HG03066 (cell line): ENCODE results near the gene NT5DC2.

ENCODE experiments used
- ATAC-seq: cut with Tn5 transposase; IDR thresholded peaks from one replicate; pipeline ENCODE4 v1.9.1; 2021; ENCODE audit warnings: low read depth; ENCODE audit not compliant: unreplicated experiment

The NT5DC2 gene

DNA sequence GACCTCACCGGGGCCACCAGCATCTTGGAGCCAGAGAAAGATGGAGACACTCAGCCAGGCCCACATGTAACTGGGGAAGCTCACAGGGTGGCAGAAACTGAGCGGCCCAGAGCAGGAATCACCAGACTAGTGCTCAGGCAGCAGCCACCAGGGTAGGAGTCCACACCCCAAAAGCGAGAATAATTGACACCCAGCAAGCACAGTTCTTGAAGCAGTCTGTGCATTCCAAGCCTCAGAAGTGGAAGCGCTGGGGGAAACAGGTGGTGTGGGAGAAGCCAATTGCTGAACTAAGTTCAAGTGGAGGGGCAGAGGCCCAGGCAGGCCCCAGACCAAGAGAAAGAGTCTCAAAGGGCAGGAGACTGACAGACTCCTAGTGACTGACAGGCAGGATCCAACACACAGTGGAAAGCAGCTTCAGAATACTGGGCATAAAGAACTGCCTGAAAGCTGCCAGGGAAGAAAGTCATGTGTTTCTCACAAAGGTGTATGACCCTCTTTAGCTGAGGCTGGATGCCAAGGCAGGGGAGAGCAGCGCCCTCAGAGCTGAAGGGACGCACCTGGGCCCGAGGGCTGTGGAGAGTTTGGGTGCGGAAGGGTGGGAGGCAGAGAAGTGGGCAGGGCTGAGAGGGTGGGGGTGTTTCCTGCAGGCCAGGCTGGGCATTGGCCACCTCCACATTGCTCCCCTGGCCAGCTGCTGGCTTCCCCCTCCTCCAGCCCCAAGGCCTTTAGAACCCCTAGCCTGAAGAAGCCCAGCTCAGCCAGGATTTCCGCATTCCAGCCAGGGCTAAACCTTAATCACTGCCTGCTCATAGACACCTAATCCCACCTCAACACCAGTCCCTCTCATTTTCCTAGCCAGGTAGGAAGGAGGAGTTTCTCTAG lies 7.7 kb downstream of the NT5DC2 start:
- no peak for ATAC-seq

DNA sequence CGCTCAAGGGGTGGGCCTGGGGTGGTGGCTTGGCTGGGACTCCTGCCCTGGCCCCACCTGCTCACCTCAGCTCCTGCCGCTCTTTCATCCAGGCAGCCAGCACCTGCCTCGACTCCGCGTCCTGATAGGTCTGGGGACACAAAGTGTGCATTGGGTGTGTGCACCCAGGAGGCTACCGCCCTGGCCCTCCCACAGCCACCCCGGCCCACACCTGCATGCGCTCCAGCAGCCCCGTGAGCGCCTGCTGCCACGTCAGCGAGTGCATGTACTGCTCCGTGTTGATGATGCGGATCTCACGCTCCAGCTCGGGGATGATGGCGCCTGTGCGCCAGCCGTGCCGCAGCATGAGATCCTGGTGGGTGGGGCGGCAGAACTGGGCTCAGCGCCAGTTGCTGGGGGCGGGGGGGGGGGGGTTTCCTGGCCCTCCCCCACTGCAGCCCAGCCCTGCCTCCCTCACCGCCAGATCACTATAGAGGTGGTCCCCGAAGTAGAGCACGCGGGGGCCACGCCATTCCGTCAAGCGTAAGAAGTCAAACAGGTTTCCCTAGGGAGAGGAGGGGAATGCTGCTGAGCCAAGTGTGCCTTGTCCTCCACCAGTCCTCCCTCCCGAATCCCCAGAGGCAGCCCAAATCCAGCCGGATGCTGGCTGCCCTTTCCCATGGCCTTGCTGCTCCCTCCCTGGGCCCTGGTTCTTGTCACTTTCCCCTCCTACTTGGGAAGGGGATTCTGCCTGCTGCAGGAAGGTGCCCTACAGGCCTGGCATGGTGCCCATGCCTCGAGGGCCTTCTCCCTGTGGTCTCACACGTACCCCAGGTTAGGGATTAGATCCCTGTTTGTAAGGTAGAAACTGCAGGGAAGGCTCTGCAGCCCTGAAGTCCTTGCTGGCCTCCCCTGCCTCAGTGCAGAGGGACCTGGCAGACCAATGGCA lies 8.6 kb downstream of the NT5DC2 start:
- ATAC-seq, result no peak

DNA sequence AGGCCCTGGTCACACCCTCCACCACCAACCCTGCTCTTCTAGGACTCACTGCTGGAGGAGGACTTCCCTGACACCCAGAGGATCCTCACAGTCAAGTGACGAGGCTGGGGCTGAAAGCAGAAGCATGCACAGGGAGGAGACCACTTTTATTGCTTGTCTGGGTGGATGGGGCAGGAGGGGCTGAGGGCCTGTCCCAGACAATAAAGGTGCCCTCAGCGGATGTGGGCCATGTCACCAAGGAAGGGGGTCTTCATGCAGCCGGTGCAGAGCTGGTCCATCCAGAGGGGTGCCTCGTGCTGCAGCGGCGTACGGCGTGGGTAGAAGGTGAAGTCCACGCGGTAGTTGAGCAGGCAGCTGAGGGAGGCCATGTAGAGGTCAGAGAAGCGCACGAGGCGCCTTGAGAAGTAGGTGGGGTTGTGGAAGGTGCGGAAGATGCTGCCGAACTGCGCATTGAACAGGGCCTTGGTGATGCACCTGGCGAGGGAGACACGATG lies 9.4 kb downstream of the NT5DC2 start:
- no peak for ATAC-seq

DNA sequence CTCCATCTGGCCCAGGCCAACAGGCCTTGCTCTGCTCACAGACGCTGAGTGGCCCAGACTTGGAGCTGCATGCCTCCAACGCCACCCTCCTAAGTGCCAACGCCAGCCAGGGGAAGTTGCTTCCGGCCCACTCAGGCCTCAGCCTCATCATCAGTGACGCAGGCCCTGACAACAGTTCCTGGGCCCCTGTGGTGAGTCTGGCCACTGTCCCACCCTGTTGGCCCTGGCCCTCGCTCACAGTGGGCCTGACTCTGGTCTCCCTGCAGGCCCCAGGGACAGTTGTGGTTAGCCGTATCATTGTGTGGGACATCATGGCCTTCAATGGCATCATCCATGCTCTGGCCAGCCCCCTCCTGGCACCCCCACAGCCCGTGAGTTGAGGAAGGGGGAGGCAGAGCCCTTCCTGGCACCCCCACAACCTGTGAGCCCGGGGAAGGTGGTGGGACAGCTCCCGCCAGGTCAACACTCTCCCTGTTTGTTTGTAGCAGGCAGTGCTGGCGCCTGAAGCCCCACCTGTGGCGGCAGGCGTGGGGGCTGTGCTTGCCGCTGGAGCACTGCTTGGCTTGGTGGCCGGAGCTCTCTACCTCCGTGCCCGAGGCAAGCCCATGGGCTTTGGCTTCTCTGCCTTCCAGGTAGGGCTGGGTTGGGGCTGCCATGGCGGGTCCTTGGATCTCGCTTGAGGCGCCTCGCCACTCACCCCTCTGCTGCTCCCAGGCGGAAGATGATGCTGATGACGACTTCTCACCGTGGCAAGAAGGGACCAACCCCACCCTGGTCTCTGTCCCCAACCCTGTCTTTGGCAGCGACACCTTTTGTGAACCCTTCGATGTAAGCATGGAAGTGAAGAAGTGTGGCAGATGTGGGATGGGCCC lies 10.0 kb downstream of the NT5DC2 start:
- ATAC-seq, result no peak

DNA sequence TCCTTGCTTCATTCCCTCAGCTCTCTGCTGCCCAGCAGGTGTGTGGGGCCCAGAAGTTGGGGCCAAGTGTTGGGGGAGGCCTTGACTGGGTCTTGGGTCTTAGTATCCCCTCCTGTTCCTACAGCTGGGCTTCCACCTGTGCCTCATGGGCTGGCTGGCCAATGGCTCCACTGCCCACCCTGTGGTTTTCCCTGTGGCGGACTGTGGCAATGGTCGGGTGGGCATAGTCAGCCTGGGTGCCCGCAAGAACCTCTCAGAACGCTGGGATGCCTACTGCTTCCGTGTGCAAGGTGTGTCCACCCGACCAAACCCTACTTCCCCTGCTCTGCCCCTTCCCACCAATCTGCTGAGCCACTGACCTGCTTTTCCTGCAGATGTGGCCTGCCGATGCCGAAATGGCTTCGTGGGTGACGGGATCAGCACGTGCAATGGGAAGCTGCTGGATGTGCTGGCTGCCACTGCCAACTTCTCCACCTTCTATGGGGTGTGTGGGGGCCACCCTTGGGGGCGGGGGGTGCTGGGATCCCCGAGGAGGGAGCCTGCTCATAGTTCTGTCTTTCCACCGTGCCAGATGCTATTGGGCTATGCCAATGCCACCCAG lies 10.9 kb downstream of the NT5DC2 start:
- no peak for ATAC-seq

DNA sequence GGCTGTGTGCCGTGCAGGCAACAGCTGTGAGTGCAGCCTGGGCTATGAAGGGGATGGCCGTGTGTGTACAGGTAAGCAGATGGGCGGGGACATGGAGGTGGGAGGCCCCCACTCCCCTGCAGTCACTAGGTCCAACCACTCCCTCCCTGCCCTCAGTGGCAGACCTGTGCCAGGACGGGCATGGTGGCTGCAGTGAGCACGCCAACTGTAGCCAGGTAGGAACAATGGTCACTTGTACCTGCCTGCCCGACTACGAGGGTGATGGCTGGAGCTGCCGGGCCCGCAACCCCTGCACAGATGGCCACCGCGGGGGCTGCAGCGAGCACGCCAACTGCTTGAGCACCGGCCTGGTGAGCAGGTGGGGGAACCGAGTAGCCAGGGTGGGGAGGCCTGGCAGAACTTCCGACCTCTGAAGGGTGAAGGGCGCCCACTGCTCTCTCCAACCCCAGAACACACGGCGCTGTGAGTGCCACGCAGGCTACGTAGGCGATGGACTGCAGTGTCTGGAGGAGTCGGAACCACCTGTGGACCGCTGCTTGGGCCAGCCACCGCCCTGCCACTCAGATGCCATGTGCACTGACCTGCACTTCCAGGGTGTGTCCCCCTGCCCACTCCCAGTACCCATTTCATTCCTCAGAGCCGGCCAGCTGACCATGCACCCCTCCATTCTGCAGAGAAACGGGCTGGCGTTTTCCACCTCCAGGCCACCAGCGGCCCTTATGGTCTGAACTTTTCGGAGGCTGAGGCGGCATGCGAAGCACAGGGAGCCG lies 11.6 kb downstream of the NT5DC2 start:
- ATAC-seq, result no peak

DNA sequence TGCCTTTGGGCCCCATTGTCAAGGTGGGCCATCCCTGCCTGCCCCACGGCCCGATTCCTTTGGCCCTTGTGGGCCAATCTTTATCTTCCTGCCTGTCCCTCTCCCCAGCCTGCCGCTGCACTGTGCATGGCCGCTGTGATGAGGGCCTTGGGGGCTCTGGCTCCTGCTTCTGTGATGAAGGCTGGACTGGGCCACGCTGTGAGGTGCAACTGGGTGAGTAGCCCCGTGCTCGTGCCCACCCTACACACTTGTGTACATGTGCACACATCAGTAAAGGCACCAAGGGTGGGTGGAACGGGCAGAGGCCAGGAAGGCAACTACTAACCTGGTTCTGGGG lies 12.2 kb downstream of the NT5DC2 start:
- no peak for ATAC-seq

DNA sequence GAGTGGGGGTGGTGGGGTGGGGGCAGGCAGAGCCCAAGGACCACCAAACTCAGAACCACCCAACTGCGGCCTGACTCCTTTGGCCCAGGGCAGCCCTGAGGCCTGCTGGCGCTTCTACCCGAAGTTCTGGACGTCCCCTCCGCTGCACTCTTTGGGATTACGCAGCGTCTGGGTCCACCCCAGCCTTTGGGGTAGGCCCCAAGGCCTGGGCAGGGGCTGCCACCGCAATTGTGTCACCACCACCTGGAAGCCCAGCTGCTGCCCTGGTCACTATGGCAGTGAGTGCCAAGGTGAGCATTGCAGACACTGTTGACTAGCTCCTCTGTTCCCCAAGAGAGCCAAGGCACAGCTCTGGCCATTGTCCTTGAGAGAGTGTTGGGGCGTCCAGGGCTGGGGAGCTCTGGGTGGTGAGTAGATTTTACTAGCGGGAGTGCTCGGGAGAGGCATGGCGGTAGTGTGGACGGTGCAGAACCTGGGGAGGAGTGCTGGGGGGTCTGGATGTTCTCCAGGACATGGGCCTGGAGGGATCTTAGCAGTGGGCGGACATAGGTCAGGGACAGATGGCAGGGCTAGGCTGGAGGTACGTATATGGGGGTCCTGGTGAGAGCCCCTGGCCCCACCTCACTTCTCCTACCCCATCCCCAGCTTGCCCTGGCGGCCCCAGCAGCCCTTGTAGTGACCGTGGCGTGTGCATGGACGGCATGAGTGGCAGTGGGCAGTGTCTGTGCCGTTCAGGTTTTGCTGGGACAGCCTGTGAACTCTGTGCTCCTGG lies 12.8 kb downstream of the NT5DC2 start:
- no peak for ATAC-seq

DNA sequence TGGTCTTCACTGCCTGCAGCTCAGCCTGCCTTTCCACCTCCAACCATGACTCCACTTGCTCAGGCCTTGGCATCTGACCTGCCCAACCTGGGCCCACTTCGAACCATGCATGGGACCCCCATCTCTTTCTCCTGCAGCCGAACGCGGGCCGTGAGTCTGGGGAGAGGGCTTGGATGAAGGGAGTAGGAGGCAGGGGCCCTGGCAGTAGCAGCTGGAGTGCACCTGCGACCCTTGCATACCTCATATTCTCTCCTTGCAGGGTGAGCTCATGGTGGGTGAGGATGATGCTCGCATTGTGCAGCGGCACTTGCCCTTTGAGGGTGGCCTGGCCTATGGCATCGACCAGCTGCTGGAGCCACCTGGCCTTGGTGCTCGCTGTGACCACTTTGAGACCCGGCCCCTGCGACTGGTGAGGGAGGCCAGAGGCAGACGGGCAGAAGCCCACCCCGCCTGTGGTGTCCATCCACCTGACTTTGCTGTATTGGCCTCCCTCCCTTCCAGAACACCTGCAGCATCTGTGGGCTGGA lies 13.5 kb downstream of the NT5DC2 start:
- ATAC-seq, result no peak

DNA sequence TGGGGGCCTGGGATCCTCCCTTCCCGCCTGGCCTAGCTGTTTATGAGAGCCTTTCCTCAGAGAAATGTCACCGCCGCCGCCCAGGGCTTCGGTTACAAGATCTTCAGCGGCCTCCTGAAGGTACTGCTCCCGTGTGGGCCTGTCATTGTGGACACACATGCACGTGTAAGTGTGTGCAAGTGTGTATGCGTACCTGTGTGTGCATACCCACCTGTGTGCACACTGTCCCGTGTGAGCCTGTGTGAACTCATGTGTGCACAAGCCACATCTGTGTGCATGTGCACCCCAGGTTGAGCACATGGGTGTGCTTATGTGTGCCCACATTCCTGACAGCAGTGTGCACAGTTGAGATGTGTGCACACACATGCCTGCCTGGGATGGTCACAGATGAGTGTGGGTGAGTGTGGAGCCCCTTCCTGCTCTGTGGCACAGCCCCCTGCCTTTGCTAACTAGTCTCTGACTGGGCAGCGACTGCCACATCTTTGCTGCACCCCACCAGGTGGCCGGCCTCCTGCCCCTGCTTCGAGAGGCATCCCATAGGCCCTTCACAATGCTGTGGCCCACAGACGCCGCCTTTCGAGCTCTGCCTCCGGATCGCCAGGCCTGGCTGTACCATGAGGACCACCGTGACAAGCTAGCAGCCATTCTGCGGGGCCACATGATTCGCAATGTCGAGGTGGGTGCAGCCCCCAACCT lies 14.1 kb downstream of the NT5DC2 start:
- no peak for ATAC-seq

DNA sequence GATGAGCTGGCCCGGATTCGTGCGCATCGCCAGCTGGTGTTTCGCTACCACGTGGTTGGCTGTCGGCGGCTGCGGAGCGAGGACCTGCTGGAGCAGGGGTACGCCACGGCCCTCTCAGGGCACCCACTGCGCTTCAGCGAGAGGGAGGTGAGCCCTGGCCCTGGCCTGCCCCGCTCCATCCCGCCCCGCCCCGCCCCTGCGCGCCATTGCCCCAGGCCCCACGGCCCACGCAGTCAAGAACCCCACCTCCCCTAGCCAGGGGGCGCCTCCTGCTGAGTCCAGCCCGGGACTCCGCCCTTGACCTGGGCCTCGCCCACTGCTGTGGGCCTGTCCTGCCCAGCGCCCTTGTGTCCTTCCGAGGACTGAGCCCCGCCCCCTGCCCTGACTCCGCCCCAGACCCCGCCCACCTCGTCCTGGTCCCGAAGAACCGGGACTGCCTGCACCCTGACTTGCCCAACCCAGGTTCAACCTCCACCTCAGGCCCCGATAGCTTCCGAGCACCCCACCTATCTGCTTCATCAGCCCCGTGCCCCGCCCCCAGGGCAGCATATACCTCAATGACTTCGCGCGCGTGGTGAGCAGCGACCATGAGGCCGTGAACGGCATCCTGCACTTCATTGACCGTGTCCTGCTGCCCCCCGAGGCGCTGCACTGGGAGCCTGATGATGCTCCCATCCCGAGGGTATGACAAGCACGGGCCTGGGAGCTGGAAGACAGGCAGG lies 14.8 kb downstream of the NT5DC2 start:
- ATAC-seq, result no peak

DNA sequence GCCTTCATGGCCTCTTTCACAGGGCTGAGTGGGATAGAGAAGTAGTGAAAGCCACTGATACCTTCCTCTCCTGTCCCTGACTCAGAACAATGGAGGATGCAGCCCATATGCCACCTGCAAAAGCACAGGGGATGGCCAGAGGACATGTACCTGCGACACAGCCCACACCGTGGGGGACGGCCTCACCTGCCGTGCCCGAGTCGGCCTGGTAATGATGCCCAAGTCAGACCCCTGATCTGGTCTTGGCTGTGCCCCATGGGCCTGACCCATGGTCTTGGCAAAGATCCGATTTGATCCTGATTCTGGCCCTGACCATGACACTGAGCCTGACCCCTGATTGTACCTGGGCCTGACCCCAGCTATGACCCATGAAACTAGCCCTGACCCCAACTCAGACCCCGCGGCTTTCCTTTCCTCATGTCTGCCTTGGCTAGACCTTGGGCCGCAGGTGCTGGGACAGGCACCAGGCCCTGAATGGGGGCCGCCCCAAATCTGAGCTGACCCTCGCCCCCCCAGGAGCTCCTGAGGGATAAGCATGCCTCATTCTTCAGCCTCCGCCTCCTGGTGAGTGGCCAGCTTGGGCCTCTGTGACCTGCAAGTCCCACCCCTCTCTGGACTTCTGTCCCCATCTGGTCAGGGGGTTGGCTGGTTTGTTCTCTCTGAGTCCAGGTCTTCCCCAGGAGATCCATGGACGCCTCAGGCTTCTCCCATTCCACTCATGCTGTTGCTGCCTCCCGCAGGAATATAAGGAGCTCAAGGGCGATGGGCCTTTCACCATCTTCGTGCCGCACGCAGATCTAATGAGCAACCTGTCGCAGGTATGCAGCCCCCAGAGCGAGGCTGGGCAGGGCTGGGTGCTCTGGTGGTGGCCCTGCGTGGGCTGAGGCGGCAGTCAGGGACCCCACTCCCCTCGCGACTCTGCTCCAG lies 15.6 kb downstream of the NT5DC2 start:
- no peak for ATAC-seq

DNA sequence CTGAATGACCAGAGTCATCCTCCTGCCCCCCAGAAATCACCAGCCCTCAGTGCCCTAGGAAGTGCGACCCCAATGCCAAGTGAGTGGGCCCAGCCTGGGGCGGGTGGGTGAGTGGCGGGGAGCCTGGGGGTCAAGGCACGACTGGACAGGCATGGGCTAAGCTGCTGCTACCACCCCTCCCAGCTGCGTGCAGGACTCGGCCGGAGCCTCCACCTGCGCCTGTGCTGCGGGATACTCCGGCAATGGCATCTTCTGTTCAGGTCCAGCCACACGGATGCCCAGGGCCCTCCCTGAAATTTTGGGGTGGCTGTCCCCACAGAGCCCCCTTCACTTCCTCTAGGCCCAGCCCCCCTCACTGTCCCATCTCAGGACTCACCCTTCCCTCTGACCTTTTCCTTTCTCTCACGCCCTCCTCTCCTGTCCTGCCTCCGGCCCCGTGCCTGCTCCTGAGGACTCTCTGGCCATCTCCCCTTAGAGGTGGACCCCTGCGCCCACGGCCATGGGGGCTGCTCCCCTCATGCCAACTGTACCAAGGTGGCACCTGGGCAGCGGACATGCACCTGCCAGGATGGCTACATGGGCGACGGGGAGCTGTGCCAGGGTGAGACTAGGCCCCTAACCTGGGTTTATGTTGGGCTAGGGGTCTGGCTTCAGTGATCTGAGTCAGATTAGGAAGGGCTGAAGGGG lies 17.0 kb downstream of the NT5DC2 start:
- ATAC-seq, result no peak

DNA sequence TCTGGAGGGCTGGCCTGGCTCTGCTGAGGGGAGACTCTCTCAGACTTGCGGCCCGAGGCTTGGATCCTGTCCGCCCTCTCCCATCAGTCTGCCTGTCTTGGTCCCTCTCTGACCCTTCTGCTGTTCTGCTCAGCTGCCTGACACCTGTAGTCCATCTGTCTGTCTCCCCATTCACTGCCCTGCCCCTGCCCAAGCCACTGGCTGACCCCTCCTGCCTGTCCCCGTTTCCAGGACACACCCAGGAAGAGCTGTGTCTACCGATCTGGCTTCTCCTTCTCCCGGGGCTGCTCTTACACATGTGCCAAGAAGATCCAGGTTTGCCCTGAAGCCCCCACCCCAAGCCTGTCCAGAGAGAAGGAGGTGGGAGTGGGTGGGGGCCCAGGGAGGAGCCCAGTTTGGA lies 18.5 kb downstream of the NT5DC2 start:
- ATAC-seq, result no peak

DNA sequence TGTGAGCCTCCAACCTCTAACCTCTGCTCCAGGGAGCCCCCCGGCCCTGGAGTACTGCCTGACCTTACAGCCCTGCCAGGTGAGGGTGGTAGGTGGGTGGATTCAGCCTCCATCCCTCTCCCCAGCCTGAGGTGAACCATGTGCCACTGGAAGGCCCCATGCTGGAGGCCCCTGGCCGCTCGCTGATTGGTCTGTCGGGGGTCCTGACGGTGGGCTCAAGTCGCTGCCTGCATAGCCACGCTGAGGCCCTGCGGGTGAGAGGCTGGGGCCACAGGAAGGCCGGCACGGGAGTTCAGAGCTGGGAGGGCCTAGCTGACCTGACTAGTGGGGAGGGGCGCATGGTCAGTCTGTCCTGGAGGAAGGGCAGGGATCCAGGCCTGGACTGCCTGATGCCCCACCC lies 19.1 kb downstream of the NT5DC2 start:
- ATAC-seq, result no peak

DNA sequence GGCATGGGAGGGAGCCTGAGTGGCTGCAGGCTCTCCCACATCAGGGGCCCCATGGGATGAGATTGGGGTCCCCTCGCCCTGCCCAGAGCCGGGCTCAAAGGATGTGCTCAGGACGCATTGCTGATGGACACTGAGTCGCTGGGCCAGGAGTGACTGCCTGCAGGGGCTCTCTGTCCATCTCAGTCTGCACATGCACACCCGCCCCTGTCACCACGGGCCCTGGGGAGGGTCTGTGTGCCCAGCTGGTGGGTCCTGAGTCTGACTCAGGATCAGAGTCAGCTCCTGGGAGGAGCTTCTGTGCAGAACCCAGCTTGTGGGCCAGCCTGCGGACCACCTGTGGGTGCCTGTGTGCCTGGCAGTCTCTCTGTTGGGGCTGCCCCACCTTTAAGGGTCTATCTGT lies 20.4 kb downstream of the NT5DC2 start:
- ATAC-seq, result no peak
